ENCODE data around the gene ASS1.

DNA sequence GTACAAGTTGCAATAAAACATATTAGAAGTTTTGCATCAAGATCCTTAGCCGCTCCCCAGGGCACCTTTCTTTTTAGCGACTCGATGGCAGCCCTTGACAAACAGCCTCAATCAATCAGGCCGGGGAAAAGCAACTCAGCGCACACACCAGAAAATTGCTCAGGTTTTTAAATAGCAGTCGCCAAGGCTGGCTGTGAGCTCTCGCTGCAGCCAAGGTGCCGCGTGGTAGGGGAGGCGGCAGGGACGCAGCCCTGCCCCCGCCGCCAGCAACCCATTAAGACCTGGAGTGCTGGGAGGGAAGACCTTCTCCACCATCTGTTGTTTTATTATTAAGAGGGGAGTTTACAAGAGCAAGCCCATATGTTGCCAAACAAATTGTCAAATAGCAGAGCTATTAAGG lies 22.6 kb downstream of the ASS1 start:
- TF ChIP-seq, protein P1, sequence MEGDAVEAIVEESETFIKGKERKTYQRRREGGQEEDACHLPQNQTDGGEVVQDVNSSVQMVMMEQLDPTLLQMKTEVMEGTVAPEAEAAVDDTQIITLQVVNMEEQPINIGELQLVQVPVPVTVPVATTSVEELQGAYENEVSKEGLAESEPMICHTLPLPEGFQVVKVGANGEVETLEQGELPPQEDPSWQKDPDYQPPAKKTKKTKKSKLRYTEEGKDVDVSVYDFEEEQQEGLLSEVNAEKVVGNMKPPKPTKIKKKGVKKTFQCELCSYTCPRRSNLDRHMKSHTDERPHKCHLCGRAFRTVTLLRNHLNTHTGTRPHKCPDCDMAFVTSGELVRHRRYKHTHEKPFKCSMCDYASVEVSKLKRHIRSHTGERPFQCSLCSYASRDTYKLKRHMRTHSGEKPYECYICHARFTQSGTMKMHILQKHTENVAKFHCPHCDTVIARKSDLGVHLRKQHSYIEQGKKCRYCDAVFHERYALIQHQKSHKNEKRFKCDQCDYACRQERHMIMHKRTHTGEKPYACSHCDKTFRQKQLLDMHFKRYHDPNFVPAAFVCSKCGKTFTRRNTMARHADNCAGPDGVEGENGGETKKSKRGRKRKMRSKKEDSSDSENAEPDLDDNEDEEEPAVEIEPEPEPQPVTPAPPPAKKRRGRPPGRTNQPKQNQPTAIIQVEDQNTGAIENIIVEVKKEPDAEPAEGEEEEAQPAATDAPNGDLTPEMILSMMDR (IDR thresholded peaks at IDR 0.05): no peak
- no peak for TF ChIP-seq ZFX (IDR thresholded peaks at IDR 0.05; ENCODE audit: borderline replicate concordance)
